ENCODE measurements around the gene SLC35F5.
A peak's percentile ranks its signal among the peaks of the same experiment; 100 is the strongest.
"Not testable (repeated sequence)": the region's sequence is repeated elsewhere in the genome, so short reads cannot be mapped to it uniquely, and the experiment has no call there.

The SLC35F5 gene

GRCh38 chr2:113756355-113757137, at the start of gene SLC35F5:
TSS of gene SLC35F5 (minus strand) at chr2:113756642. CDS start at chr2:113756409, 233 bp downstream.
- DNase-seq, result peak; percentile 98

- peak; percentile 59 for DNase-seq
Measured at GRCh38 chr2:113799375-113799774, 42.9 kb upstream of the SLC35F5 start.

- DNase-seq, result no peak
Measured at GRCh38 chr2:113797237-113797636, 40.8 kb upstream of the SLC35F5 start.

GRCh38 chr2:113796592-113797175, 40.2 kb upstream of the SLC35F5 start:
- no peak for DNase-seq

GRCh38 chr2:113795405-113795920, 39.0 kb upstream of the SLC35F5 start:
- no peak for DNase-seq

- DNase-seq, result peak; percentile 60
Measured at GRCh38 chr2:113791697-113792590, 35.5 kb upstream of the SLC35F5 start.

GRCh38 chr2:113784823-113785744, 28.6 kb upstream of the SLC35F5 start:
- no peak for DNase-seq

GRCh38 chr2:113780472-113780871, 24.0 kb upstream of the SLC35F5 start:
- no peak for DNase-seq

- DNase-seq, result no peak
Measured at GRCh38 chr2:113777371-113777770, 20.9 kb upstream of the SLC35F5 start.

- DNase-seq, result no peak
Measured at GRCh38 chr2:113776949-113777348, 20.5 kb upstream of the SLC35F5 start.

GRCh38 chr2:113774616-113775015, 18.2 kb upstream of the SLC35F5 start:
- DNase-seq, result not testable (repeated sequence)

GRCh38 chr2:113770929-113771328, 14.5 kb upstream of the SLC35F5 start:
- DNase-seq, result no peak

GRCh38 chr2:113769555-113769954, 13.1 kb upstream of the SLC35F5 start:
- DNase-seq, result no peak

GRCh38 chr2:113768770-113769169, 12.3 kb upstream of the SLC35F5 start:
- DNase-seq, result no peak

GRCh38 chr2:113767811-113768460, 11.5 kb upstream of the SLC35F5 start:
- no peak for DNase-seq

GRCh38 chr2:113765276-113765675, 8.8 kb upstream of the SLC35F5 start:
- peak; percentile 27 for DNase-seq

- DNase-seq, result no peak
Measured at GRCh38 chr2:113762377-113763118, 6.1 kb upstream of the SLC35F5 start.

GRCh38 chr2:113760400-113760799, 4.0 kb upstream of the SLC35F5 start:
- DNase-seq, result no peak

- DNase-seq, result no peak
Measured at GRCh38 chr2:113757138-113757657, 756 bp upstream of the SLC35F5 start.

GRCh38 chr2:113755835-113756354, 547 bp downstream of the SLC35F5 start:
- DNase-seq, result peak; percentile 45
